HG03460 (cell line): ENCODE data around the gene CAV2.

Source experiments
- ATAC-seq: cut with Tn5 transposase; IDR thresholded peaks from one replicate; pipeline ENCODE4 v1.9.1; 2021; ENCODE audit not compliant: unreplicated experiment

CAV2 gene

DNA sequence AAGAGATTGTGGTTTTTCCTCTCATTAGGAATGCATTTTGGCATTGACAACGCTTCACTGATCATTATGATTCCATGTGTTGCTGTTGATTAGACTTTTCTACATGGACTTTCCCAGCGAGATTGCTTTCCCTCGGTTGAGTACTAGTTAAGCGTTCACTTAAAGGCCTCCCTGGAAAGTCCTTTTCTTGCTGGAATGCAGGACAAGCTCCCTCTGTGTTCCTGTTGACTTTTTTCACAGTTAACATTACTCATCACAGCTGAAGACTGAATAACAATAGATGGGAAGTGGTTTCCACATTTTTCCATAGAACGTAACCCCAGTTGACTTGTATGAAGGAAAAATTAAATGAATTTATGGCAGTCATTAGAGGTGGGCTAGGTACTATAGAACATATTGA, 22.7 kb downstream of the CAV2 start:
- no peak for ATAC-seq

- ATAC-seq = no peak
Measured at GRCh38 chr7:116524221-116524608, 24.7 kb downstream of the CAV2 start.

GRCh38 chr7:116524609-116525297, 25.2 kb downstream of the CAV2 start, which contains the start of gene CAV1:
Gene CAV1 (plus strand): TSS chr7:116525036. CDS start chr7:116525063, 27 bp downstream.
- no peak for ATAC-seq

DNA sequence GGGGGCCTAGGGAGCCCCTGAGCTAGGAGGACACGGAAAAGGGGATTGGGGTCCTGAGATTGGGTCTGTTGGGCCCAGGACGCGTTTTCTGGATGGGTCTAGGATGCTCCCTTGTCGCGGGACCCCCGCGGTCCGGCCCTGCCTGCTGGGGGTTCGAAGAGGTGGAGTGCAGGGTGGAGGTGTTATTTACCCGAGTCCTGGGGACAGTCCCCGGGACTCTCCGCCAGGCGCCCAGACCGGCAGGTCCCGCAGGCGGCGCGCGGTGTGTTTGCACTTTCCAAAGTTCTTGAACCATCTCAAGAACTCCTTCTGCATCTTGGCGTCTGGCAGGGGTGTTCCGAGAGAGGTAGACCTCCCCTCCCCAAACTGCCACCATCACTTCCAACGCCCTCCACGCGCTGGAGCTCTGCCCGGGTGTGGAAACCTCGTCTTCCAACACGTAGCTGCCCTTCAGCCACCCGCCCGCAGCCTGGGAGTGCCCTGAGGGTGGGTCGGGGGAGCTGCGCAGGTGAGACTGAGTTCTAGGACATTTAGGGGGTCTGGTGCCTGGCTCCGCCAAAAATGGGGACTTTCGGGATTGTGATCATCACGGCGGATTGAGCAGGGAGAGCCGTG, 25.9 kb downstream of the CAV2 start:
- ATAC-seq = peak; percentile 36

DNA sequence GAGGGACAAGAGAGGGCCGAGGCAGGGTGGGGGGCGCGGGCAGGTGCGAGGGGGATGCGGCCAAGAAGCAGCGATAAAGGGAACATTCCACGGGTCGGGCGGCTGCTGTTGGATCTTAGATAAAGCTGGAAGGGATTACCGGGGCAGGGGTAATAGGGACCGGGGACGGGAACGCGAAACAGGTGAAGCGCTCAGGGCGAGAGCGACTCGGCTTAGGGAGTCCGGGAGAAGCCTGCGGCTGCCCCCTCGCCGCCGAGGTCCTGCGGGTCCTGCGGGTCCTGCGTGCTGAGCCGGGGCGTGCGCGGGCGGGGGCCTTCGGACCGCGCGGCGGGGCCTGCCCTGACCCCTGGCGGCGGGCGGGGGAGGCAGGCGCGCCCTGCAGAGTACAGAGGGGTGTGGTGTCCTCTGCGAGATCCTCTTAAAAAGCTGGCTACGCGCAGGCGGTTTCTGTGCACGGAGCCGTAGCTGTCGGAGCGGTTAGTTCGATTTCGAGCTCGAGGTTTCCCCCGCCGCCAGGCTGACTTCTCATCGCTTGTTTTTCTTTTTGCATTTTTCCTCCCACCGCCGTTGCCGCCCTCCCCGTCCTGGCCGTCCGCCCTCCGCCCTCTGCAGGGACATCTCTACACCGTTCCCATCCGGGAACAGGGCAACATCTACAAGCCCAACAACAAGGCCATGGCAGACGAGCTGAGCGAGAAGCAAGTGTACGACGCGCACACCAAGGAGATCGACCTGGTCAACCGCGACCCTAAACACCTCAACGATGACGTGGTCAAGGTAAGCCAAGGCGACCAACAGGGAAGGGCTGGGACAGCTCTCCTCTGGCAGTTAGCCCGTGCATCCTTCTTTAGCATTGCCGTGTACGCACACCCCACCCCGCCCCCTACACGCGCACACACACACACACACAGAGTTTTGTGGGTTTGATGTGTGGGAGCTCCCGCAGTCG, 26.6 kb downstream of the CAV2 start:
- ATAC-seq = peak; percentile 95

GRCh38 chr7:116526897-116527296, 27.4 kb downstream of the CAV2 start:
- no peak for ATAC-seq

DNA sequence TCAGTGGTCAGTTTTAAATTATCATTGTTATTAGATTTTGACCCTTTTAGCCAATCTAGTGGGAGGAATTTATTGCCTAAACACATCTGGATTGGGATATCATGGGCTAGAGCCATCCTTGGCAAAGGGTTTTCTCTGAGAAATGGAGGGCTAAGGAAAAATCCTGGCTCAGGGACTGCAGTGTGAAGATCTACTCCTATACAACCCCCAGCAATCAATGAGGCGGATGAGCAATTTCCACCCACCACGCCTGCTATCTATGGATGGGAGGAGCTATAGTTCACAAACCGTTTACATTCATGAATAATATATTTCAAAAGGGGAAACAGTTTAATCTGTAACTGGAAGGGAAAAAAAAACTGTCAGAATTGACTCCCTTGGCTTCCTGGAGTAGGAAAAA, 28.0 kb downstream of the CAV2 start:
- ATAC-seq = no peak

DNA sequence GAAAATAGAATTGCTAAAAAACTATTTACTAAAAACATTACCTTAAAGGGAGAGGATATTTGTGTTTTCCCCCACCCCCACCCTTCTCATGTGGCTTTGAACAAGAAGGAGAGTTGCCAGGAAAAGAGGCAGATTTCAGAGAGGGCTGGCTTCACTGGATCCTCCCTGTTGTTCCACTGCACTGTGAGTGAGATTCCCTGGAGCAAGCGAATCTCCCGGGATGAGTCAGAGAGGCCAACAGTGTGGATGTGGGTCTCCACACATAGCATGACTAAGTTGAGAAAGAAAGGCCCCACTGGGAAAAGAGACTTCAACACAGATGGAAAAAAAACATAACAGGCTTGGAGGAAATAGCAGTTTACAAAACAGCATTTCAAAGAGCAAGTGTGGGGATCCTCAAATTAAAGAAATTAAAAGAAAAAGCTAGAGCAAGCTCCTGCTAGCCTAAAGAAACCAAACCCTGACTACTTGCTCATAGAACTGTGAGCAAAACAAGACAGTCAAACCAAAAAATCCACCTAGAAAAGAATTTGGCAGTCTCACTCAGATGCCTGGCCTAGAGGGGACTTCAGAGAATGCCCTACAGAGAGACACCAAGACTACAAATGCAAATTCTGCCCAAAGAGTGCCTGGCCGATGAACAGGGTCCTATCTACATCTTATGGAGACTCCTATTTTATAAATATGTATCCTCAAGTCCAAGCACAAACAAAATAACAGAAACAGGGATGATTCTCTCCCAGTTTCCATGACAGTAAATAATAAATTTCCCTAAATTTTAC, 28.7 kb downstream of the CAV2 start:
- no peak for ATAC-seq

DNA sequence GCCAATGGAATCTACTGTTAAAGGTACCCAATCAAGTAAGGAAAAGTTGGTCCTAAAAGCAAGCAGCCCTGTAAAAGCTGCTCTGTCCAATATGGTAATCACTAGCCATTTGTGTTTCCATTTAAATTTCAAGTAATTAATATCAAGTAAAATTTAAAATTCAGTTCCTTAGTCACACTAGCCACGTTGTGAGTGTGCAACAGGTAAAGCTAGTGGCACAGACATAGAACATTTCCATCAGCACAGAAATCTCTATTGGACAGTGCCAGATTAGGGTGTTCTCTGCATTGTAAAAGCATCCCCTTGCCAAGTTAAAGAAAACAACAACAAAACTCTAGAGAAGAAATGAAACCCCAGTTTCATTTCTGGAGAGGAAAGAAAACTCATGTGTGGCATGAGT, 29.7 kb downstream of the CAV2 start:
- ATAC-seq = no peak

DNA sequence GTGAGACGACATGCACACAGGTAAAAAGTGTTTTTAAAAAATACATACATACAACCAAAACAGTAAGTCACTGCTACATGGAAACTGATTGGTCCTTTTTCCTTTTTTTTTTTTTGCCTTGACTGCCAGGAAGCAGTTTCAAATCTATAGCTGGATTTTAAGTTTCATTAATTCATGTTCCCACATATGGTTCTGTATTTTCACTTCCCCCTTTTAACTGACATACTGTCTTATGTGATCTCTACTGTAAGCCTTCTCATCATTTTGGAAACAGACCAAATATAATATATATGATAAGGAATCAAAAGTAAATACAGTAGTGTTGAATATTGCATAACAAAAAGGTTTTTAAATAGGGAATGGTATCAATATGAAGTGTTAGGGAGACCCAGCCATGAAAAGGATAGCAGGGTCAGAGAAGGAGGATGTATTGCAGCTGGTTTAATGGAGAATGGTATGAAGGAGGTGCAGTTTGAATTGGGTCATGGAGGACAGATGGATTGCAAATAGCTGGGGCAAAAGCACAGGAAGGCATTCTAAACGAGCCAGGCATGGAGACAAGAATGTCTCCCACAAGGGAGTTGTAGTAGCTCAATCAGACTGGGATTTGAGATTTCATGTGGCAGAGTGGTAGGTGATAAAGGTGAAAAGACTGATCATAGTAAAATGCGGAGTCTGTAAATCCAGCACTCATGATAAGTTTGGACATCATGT, 30.7 kb downstream of the CAV2 start:
- no peak for ATAC-seq

DNA sequence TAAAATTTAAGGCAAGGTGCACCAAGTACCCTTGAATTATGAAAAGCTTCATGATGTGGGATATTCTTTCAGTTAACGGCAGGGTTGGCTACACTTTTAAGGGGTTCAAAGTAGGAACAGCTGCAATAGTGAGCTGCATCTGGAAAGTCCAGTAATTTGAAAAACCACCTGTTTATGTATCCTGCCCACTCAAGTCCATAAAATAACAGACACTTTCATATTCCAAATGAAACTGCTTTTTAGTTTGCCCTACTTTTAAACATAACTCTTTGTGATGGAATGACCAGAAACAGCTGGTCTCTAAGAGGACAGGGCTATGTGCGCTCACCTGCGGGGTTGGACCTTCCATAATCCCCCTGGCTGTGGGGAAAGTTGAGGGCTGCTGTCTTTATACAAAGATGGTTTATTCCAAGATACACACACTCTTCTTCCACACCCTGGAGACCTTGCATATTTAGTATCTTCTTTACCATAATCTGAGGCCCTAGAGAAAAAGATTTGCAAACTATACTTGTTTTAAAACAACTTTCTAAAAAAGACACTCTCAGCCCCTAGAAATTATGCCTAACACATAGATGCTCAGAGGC, 32.7 kb downstream of the CAV2 start:
- no peak for ATAC-seq

DNA sequence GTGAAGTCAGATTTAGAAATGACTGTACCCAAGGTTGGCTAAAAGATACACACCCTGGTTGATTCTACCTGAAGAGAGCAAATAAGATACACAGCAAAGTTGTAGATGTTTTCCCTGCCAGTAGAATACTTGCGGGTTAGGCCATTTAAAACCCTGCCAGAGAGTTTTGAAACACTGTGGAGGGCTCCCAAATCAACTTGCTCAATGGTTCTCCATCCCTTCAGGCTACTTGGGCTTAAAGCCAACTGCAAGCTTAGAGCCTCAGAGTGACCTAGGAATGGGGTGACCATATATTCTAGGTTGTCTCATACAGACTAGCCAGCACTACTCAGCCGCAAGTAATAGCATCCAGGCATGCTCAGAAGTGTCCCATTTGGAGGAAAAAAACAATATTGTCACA, 35.3 kb downstream of the CAV2 start:
- ATAC-seq = no peak

GRCh38 chr7:116535416-116535815, 35.9 kb downstream of the CAV2 start:
- no peak for ATAC-seq

DNA sequence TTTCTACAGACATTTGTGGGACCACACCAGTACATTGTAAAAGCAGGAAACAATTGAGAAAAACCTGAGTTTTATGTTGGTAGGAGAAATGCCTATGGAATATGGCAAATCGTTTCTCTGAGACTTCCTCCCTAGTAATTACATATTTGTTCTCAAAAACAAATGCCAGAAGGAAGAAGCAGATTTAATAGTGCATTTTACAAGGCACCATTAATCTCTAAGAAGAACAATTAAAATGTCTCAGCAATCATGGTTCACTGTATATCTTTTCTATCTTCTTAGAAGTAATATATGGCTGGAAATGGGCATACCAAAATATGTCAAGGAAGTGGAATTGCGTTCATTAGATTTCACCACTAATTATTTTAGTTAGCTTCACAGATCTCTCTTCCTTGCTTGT, 38.6 kb downstream of the CAV2 start:
- ATAC-seq = no peak

DNA sequence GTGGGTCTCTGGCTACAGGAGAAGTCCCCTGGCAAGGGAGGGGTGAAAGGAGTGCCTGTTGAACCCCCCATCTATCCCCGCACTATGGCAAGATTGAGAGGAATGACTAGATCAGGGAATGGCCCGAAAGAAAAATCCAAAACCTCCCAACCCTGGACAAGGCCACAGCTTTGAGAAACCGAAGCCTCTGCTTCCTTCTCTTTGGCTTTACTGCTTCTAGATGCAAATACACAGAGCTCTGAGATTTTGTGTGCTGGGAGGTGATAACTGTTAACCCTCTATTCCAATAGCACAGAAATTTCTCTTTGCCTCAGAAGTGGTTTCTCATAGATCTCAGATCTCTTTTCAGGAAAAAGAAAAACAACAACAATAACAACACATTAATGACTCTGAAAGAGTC, 40.3 kb downstream of the CAV2 start:
- no peak for ATAC-seq

DNA sequence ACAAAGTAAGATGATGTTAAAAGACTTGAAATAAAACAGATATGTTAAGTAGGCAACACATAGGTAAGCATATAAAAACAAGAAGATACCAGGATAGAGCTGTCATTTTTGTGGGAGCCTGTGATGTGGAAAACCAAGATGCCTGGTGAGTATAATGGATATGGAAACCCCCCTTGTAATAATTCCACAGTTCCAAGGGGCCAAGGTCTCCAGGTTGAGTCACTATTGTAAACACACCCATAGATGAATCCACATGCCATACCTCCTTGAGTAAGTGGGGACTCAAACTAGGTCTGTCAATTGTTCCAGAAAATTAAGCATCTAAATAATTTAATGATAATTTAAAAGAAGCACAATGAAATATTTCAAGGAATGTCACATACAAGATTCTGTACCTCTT, 41.2 kb downstream of the CAV2 start:
- no peak for ATAC-seq

- ATAC-seq = no peak
Measured at GRCh38 chr7:116541951-116542350, 42.4 kb downstream of the CAV2 start.

DNA sequence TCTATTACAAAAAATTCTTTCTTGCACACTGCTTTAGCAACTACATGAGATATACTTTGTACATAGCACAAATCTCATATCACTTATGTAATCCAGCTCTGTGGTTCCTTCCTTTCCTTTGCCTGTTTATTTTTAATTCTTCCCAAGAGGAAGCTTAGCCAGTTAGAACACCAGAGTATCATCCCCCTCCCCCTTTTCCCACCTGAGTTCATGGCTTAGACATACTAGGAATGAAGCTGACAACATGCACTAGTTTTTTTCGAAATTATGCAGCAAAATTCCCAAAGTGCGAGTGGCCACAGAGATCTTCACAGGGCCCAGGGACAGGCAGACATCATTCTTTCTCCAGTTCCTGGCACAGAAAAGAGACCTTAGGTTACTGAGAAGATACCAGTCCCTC, 43.1 kb downstream of the CAV2 start:
- no peak for ATAC-seq

DNA sequence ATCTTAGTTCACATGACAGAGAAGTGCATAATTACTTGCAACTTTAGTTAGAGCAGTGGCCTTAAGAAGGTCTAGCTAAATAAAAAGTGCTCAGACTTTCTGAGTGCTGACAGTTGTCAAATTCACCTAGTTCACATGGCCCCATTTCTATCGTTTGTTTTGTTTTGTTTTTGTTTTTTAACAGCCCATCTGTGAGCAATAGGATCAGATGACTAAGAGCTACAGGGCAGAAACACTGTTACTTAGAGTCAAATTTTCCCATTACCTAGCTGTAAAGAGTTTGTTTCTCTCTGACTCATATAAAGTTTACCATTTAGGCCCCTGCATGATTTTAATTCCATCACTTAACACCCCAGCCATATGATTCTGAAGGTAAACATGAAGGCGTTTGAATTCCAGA, 44.1 kb downstream of the CAV2 start:
- ATAC-seq = no peak

- no peak for ATAC-seq
Measured at GRCh38 chr7:116544487-116544886, 44.9 kb downstream of the CAV2 start.
